Medulla oblongata (tissue), 1 donor: Measurements from ENCODE around the gene CELF5.

Experiments
- DNase-seq: peaks from one replicate; pipeline ENCODE4 v3.0.0-alpha.2; 2015; ENCODE audit errors: extremely low spot score

The CELF5 gene

DNA sequence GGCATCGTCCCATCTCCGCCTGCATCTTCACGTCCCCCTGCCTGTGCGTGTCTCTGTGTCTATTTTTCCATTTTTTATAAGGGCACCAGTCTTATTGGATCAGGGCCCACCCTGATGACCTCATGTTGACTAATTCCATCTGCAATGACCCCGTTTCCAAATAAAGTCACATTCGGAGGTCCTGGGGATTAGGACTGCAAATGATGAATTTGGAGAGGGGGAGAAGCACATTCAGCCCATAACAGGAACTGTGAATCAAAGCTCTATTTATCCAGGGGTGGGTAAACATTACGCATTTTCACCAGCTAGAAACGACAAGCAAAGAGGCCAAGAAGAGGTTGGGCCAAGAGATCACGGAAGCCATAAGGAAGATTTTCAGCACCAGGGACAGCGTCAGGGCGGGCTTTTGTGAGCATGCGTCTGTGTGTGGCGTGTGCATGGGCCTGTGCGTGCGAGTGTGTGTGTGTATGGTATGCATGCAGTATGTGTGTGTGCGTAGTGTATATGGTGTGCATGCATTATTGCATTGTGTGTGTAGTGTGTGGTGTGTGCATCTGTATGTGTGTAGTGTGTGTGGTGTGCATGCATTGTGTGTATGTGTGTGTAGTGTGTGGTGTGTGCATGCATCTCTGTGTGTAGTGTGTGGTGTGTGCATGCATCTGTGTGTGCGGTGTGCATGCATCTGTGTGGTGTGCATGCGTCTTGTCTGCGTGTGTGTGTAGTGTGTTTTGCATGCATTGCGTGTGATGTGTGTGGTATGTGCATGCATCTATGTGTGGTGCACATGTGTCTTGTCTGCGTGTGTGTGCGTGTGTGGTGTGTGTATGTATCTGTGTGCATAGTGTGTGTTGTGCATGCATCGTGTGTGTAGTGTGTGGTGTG, 19.6 kb downstream of the CELF5 start:
- DNase-seq, result no peak

DNA sequence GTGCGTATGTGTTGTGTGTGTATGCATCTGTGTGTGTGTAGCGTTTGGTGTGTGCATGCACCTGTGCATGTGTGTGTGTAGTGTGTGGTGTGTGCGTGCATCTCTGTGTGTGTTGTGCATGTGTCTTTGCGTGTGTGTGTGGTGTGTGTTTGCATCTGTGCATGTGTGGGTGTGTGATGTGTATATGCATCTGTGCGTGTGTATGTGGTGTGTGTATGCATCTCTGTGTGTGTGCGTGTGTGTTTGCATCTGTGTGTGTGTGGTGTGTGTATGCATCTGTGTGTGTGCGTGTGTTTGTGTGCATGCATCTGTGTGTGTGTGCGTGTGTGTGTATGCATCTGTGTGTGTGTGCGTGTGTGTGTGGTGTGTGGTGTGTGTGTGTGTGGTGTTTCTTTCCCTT, 20.6 kb downstream of the CELF5 start:
- no peak for DNase-seq

DNA sequence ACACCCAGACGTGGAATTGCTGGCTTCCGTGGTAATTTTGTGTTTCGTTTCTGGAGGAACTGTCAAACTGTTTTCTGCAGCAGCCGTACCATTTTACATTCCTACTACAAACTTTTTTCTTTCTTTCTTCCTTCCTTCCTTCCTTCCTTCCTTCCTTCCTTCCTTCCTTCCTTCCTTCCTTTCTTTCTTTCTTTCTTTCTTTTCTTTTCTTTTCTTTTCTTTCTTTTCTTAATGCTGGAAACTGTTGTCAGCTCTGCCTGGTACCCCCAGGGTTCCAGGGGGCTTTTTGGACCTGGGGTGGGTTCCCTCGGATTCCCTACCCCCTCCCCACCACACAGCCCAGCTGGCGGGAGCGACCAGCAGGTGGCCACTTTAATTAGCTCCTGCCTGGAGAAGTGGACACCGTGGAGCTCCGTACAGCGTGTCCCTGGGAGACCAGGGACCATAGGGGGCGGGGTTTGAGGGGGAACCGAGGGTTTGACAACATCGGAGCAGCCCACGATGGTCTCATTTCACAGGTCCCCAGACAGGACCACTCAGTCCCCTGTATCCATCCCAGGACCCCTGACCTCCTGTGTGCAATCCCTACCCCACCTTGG, 24.4 kb downstream of the CELF5 start:
- no peak for DNase-seq

DNA sequence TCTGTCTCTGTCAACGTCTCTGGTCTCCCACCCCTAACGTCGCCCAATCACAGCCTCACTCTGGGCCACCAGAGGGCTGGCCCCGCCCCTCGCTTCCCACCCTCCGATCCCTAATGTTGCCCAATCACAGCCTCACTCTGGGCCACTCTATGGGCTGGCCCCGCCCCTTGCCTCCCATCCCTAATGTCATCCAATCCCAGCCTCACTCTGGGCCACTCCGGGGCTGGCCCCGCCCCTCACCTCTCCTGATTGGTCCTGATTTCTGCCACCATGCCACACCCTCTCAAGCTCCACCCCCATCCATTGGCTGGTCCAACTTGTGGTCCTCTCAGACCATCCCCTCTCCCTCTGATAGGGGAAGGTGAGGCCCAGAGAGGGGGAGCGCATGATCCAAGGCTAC, 24.9 kb downstream of the CELF5 start:
- no peak for DNase-seq

DNA sequence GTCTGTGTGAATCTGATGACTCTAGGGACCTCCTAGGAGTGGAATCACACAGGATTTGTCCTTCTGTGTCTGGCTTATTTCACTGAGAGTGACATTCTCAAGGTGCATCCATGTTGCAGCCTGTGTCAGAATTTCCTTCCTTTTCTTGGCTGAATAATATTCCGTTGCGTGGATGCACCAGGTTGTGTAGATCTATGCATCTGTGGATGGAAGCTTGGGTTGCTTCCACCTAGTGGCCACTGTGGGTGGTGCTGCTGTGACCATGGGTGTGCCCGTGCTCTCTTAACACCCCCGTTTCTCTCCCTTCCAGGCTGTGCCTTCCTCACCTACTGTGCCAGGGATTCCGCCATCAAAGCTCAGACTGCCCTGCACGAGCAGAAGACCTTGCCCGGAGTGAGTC, 26.2 kb downstream of the CELF5 start:
- no peak for DNase-seq

DNA sequence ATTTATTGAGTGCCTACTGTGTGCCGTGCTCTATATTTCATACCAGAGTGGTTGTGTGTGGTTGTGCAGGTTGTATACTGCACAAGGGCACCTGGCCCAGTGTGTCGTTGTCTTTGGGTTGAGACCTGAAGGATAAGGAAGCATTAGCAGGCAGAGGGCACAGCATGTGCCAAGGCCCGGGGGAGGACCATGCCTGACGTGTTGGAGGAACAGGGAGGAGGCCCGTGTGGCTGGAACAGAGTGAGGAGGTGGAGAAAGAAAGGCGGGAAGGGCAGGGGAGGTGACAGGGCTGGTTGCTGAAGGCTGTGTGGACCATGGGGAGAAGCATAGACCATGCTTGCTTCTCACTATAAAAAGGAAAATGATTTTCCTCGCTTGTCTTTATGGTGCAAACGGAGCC, 26.8 kb downstream of the CELF5 start:
- no peak for DNase-seq

DNA sequence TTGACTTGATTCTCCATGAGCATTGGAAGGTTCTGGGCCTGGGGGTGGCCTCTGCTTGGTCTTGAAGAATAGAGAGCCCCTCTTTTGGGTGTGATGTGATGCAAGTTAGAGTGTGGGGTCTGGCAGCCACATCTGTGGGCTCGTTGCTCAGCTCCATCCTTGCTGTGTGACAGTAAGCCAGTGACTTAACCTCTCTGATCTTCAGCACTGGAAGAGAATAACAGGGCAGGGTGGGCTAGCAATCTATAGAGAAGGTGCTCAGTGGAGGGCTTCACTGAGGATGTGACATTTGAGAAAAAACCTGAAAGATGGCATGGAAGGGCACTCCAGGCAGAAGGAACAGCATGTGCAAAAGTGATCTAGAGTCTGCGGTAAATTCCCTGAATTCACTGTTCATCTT, 28.2 kb downstream of the CELF5 start:
- DNase-seq, result no peak

DNA sequence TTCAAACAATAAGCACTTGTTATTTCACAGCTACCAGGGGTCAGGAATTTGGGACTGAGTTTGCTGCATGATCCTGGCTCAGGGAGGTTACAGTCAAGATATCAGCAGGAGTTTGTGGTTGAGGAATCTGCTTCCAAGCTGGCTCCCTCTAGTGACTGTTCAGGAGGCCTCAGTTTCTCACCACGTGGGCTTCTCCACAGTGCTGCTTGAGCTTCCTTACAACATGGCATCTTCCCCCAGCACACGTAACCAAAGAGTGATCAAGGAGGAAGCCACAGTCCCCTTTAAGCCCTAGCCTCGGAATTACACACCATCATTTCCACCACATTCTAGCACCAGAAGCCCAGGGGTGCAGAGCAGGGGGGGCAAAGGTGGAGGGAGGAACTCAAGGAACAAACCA, 28.8 kb downstream of the CELF5 start:
- DNase-seq, result no peak

DNA sequence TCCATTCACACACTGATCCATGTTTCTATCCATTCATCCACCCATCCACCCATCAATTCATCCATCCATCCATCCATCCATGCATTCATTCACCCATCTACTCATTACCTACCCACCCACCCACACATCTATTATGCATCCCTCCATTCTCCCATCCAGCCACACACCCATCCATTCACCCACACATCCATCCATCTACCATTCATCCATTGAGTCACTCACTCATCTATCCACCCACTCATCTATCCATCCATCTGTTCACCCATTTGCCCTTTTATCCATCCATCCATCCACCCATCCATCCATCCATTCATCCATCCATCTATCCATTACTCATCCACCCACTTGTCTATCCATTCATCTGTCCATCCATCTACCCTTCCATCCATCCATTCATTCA, 30.1 kb downstream of the CELF5 start:
- no peak for DNase-seq

DNA sequence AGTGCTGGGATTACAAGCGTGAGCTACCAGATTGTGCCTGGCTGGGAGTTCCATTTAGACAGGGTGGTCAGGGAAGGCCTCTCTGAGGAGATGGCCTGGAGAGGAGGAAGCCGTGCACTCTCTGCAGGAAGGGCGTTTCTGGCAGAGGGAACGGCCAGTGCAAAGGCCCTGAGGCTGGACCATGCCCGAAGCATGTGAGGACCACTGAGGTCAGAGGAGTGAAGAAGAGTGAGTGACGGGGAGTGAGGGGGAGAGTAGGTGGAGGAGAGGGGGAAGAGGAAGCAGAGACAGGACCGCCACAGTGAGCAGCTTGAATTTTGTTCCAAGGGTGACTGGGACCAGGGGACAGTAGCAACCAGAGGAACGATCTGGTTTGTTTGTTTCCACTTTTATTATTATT, 32.6 kb downstream of the CELF5 start:
- DNase-seq, result no peak

DNA sequence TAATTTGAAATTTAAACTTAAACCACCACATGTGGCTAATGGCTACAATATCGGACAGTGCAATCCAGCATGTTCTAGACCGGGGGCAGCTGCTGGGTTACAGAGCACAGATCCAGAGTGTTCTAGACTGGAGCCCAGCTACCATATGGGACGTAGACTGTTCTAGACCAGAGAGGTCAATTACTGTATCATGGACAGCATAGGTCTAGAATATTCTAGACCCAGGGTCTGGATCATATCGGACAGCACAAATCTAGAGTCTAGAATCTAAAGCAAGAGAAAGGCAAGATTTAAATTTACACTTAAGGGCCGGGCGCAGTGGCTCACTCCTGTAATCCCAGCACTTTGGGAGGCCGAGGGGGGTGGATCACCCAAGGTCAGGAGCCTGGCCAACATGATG, 37.9 kb downstream of the CELF5 start:
- DNase-seq, result no peak

DNA sequence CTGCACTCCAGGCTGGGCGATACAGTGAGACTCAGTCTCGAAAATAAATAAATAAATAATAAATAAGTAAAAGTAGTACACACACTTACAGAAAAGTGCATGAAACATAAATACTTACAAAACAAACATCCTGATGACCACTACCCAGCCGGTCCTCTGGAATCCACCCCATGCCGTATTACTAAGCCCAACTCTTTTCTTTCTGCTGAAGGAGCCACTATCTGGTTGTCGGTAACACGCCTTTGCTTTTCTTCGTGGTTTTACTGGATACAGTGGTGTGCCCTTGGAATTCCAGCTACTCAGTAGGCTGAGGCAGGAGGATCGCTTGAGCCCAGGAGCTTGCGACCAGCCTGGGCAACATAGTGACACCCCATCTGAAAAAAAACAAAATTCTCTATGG, 39.4 kb downstream of the CELF5 start:
- DNase-seq, result no peak

DNA sequence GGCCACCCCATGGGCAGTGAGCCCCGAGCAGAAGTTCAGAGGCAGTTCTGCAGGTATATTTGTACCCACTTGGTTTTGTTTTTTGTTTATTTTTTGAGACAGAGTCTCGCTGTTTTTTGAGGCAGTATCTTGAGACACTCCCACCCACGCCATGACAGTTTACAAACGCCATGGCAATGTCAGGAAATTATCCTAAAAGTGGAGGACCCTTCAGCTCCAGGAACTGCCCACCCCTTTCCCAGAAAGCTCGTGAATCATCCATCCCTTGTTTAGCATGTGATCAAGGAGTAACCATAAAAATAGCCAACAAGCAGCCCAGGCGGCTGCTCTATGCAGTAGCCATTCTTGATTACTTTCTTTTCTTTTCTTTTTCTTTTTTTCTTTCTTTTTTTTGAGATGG, 41.0 kb downstream of the CELF5 start:
- no peak for DNase-seq

DNA sequence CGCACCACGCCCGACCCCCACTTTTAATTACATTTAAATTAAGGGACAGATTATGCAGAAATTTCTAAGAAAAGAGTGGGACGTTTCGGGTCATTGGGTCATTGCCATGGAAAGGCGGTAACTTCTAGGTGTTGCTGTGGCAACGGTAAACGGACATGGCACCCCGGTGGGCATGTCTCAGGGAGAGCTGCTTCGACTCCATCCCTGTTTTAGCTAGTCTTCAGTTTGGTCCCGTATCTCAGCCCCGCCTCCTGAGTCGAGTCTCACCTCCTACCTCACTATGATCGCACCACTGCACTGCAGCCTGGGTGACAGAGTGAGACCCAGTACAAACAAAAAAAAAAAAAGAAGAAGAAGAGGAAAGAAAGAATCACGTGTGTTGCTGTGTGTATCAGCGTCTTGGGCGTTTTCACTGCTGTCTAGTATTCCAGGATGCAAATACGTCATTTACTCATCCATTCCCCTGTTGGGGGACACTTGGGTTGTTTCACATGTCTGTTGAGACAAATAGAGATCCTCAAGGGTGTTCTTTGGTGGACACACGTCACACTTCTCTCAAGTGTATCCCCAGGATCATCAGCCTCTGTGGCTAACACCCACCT, 41.7 kb downstream of the CELF5 start:
- DNase-seq, result no peak

DNA sequence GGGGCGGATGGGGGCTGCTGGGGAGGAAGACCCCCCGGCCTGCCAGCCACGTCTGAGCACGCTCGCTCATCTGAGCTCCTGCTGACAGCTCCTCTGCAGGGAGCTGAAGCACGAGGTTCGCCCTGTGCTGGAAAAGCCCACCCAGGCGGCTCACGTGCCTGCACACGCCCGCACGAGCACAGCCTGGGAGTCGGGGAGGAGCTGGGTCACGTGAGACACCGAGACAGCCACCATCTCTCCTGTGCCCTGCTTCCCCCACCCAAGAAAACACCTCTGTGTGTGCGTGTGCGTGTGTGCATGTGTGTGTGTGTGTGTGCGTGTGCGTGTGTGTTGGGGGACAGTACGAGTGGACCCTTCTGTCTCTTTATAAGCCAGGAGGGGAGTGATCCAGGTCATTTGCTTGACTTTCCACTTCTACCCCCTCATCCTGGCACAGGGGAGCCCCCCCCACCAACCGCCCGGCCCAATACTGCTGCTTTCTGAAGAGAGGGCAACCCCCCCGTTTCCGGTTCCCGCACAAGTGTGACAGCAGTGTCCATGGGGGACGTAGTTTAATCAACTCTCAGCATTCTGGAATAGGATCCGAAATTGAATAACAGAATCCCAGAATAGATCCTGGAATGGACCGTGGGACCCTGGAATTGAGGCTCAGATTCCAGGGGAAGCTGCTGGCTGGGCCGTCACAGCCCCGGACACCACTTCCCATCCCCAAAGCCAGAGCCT, 42.5 kb downstream of the CELF5 start:
- no peak for DNase-seq

DNA sequence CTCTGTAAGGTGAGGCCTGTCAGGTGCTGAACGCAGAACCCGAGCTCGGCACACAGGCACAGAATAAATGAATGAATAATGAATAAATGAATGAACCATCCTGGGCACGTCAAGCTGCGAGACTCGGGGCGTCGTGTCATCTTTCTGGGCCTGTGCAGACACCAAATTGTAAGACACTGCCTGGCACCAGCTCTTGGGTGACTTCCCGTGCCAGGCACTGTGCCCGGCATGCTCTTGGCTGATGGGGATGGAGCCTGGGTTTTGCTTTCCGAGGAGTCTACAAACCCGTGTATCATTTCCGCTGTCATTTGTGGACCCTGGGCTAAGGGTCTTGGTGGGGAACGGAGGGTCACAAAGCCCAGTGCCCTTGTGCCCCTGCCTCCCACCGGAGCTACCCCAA, 43.9 kb downstream of the CELF5 start:
- DNase-seq, result peak; percentile 37

DNA sequence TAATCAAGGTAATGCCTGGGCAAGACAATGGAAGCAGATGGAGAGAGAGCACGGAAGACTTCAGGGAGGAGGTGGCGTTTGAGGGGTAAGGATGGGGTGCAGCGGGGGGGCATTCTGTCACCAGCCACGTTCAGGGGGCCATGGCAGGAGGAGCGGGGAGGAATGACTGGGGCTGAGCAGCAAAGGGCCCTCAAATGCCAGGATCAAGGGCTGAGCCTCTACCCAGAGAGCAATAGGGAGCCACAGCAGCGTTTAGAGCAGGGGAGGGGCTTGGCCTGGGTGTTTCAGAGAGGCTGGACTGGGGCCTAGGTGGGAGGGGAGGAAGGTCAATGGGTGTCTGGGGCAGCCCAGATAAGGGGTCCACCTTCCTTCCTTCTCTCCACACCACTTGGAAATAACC, 44.3 kb downstream of the CELF5 start:
- DNase-seq, result no peak

DNA sequence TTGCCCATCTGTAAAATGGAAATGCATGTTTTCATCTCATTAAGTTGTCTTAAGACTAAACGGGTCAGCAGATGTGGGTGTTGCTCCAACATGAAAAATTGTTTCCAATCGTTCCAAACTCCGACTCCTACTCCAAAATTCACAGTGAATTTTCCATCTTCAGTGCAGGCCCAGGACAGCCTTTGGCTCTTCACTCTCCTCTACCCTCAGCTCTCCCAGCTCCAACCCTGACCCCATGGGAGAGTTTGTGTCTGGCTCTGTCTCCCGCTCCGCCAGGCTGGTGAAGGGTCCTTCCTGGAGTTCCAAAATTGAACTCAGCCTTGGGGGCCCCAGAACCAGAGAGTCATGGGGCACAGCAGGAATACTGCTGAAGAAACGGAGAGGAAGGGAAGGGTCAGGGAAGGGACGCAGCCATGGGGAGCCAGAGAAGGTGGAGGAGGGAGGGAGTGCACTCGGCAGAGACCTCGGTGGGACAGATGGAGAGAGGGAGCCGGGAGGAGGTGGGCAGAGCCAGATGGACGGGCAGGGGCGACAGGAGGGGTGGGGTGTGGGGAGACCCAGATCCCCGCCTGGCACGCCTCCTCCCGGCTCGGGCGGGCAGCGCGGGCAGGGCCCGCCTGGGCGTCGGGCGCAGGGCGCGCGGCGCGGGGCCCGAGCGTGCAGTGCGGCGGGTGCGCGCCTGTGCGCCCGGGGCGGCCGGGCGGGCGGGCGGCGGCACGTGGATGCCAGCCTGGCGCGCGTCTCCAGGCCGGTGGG, 45.6 kb downstream of the CELF5 start:
- no peak for DNase-seq

DNA sequence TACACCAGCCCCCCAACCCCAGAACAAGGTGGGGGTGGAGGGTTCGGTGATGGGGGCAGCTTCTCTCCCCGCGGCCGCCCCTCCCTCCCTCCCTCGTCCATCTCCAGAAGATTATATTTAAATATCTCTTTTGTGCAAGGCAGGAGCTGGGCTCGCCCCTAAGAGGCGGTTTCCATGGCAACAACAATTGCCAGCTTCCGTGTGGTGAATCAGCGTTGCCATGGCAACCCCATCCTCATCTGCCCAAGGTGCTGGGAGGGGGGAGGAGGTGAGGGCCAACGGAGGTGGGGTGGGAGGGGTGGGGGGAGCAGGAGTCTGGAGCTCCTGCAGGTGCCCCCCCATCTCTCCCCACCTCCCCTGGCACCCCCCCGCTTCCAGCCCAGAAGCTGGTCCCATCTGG, 46.4 kb downstream of the CELF5 start:
- DNase-seq, result no peak

DNA sequence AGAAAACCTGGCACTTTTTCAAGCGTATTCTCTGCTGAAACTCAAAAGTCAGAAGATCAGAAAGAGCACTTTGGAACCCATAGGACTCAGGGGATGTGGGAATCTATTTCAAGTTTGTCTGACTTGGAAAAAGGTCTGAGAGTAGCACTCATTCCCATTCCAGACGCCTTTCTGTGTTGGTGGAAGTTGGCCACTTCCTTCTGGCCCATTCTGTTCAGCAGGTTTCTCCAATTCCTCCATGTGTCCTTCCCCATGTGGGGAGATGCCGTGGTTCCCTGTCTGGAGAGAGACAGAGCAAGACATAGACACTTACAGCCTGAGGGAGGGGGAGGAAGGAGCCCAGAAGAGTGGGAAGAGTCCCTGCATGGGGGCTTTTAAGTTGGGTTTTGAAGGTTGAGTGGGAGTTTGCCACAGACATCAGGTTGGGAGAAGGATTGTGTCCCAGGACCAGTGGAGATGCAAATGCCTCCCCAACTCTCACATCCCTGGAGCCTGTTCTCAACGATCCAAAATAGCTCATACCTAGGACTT, 48.0 kb downstream of the CELF5 start:
- DNase-seq, result no peak

DNA sequence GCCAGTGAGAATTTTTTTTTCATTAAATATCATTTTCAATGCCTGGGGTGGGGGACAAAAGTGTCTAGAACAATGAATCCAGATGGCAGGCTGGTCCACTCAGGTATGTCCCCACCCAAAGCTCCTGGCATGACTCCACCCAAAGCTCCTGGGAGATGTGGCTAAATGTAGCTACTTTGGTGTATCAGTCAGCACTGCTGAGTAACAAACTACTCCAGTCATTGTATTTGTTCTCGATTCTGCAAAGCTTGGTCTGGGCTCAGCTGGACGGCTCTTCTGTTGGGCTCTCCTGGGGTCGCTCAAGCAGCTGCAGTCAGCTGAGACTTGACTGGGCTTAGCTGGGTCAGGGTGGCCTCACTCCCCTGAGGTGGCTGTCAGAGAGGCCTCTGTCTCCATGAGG, 48.5 kb downstream of the CELF5 start:
- no peak for DNase-seq
